ENCODE results near the gene SRGAP2C.

Gene SRGAP2C

GRCh38 chr1:121440993-121441392 is 256.2 kb downstream of the SRGAP2C start:
- no peak for DNase-seq

Data from stimulated activated CD4-positive, alpha-beta T cell treated with anti-CD3 and anti-CD28 coated beads, Interleukin-2, amount 100 ng/mL, for 24 hours (primary cell).